Medulla oblongata (tissue), 1 donor: Measurements from ENCODE around the gene TMEM119.
A peak's percentile ranks its signal among the peaks of the same experiment; 100 is the strongest.
"Not testable (repeated sequence)": the region's sequence is repeated elsewhere in the genome, so short reads cannot be mapped to it uniquely, and the experiment has no call there.

ENCODE experiments used
- DNase-seq: peaks from one replicate; pipeline ENCODE4 v3.0.0-alpha.2; 2015; ENCODE audit errors: extremely low spot score

TMEM119 gene

GRCh38 chr12:108565976-108566375 is 31.9 kb downstream of the TMEM119 start:
- DNase-seq, result no peak

GRCh38 chr12:108565146-108565545 is 32.7 kb downstream of the TMEM119 start:
- DNase-seq, result peak; percentile 40

- no peak for DNase-seq
These were observed 33.2 kb downstream of the TMEM119 start for GRCh38 chr12:108564724-108565123.

- no peak for DNase-seq
These were observed 34.1 kb downstream of the TMEM119 start for GRCh38 chr12:108563804-108564151.

GRCh38 chr12:108563136-108563803 is 34.6 kb downstream of the TMEM119 start:
- DNase-seq, result peak; percentile 95

GRCh38 chr12:108562348-108563135 is 35.3 kb downstream of the TMEM119 start, which contains the start of gene ISCU:
Gene ISCU (plus strand): TSS chr12:108562596. CDS start chr12:108562623, 27 bp downstream.
- peak; percentile 99 for DNase-seq

- DNase-seq, result no peak
These were observed 36.0 kb downstream of the TMEM119 start for GRCh38 chr12:108561852-108562347.

- DNase-seq, result peak; percentile 94
These were observed 36.8 kb downstream of the TMEM119 start, which contains the start of gene SART3 for GRCh38 chr12:108560752-108561719. Gene SART3 (minus strand): TSS chr12:108561173. CDS start chr12:108561154, 19 bp downstream.

GRCh38 chr12:108560321-108560721 is 37.6 kb downstream of the TMEM119 start:
- no peak for DNase-seq

GRCh38 chr12:108559748-108560147 is 38.1 kb downstream of the TMEM119 start:
- no peak for DNase-seq

- no peak for DNase-seq
These were observed 38.8 kb downstream of the TMEM119 start for GRCh38 chr12:108559007-108559655.

GRCh38 chr12:108555383-108555782 is 42.5 kb downstream of the TMEM119 start:
- DNase-seq, result not testable (repeated sequence)

- DNase-seq, result no peak
These were observed 44.1 kb downstream of the TMEM119 start for GRCh38 chr12:108553799-108554198.

GRCh38 chr12:108551535-108551934 is 46.3 kb downstream of the TMEM119 start:
- DNase-seq, result no peak

- DNase-seq, result no peak
These were observed 48.8 kb downstream of the TMEM119 start for GRCh38 chr12:108548954-108549521.

GRCh38 chr12:108547686-108548085 is 50.2 kb downstream of the TMEM119 start:
- DNase-seq, result peak; percentile 33

- DNase-seq, result no peak
These were observed 54.2 kb downstream of the TMEM119 start for GRCh38 chr12:108543652-108544051.

GRCh38 chr12:108542320-108542719 is 55.6 kb downstream of the TMEM119 start:
- DNase-seq, result no peak
